Midbrain (tissue), 1 donor: ENCODE measurements around the gene FAF1.
"Not testable (repeated sequence)": the region's sequence is repeated elsewhere in the genome, so short reads cannot be mapped to it uniquely, and the experiment has no call there.

Source experiments
- DNase-seq: peaks from one replicate; lab custom pipeline; 2025; lab: John Stamatoyannopoulos, UW

Gene FAF1

DNA sequence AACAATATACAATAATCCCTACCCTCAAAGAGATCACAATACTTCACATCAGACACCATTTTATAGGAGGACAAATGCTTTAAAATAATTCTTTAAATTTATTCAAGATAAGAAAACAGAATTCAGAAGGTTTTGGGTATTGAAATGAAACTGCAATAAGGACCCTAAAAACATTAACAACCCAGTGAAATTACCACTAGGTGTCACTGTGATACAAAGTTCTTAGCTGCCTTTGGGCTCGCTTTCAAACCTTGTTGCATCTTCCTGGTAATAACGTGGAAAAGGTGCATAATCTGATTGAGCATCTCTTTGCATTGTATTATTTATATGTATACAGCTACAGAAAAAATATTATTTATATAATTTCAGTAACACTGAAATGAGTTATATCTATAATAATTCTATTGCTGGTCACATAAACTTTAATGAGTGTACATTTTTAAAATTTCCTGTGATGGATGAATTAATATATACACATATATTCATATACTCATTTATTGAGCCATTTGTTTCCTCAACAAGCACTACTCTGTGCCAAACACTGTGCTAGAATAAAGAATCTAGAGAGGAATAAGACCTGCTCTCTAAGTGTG is 185.2 kb downstream of the FAF1 start:
- peak; percentile 76 for DNase-seq

DNA sequence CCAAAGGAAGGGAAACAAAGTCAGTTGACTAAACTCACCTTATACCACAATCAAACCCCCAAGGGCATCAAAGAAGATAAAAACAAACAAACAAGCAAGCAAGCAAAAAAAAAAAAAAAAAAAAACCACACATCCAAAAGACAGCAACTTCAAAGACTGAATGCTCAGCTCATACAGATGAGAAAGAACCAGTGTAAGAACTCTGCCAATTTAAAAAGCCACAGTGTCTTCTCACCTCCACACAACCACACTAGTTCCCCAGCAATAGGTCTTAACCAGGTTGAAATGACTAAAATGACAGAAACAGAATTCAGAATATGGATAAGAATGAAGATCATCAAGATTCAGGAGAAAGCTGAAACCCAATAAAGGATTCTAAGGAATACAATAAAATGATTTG is 193.4 kb downstream of the FAF1 start:
- no peak for DNase-seq

DNA sequence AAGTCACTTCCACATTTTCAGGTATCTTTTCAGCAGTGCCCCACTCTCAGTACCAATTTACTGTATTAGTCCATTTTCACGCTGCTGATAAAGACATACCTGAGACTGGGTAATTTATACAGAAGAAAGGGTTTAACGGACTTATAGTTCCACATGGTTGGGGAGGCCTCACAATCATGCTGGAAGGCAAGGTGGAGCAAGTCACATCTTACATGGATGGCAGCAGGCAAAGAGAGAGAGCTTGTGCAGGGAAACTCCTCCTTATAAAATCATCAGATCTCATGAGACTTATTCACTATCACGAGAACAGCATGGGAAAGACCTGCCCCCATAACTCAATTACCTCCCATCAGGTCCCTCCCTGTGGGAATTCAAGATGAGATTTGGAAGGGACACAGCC is 203.5 kb downstream of the FAF1 start:
- DNase-seq, result not testable (repeated sequence)

DNA sequence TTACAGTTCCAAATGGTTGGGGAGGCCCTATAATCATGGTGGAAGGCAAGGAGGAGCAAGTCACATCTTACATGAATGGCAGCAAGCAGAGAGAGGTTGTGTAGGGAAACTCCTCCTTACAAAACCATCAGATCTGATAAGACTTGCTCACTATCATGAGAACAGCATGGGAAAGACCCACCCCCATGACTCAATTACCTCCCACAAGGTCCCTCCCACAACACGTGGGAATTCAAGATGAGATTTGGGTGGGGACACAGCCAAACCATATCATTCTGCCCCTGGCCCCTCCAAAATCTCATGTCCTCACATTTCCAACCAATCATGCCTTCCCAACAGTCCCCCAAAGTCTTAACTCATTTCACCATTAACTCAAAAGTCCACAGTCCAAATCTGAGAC is 205.3 kb downstream of the FAF1 start:
- DNase-seq, result not testable (repeated sequence)

DNA sequence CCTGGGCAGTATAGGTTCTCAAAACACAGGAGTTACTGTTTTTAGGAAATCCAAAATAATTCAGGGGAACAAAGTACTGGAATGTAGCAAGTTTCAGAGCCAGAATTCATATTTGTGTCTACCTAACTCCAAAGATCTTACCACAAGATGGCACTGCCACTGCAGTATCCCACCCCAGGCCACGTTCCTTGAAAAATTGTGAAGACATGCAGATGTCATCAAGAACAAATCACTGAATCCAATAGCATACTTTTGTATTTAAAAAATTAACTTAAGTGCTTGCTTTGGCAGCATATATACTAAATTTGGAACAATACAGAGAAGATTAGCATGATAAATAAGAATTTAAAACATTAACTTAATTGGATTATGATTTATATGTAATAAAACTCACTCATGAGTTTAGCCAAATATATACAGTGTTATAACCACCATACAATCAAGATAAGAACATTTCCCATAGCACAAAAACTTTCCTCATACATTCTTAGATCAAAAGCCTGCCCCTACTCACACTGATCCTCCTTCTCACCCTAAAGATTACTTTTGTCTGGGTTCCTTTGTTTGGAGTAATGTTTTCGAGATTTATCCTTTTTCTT is 209.9 kb downstream of the FAF1 start:
- peak; percentile 30 for DNase-seq

DNA sequence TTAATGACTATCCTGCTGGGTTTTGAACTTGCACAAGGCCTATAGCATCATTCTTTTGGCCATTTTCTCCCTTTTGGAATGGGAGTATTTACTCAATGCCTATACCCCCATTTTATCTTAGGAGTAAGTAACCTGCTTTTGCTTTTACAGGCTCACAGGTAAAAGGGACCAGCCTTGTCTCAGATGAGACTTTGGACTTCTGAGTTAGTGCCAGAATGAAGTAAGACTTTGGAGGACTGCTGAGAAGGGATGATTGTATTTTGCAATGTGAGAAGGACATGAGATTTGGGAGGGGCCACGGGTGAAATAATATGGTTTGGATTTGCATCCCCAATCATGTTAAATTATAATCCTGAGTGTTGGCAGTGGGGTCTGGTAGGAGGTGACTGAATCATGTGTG is 212.7 kb downstream of the FAF1 start:
- no peak for DNase-seq

DNA sequence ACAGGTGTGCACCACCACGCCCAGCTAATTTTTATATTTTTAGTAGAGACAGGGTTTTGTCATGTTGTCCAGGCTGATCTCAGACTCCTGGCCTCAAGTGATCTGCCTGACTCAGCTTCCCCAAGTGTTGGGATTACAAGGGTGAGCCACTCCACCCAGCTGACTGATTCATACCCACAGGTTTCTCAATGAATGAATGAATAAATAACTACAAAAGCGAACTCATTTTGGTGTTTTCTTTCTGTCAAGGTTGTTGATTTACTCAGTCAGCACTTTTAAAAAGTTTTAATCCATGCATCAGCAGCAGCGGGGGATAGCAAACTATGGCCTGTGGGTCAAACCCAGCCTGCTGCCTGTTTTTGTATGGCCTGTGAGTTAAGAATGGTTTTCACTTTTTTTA is 217.5 kb downstream of the FAF1 start:
- DNase-seq, result no peak

DNA sequence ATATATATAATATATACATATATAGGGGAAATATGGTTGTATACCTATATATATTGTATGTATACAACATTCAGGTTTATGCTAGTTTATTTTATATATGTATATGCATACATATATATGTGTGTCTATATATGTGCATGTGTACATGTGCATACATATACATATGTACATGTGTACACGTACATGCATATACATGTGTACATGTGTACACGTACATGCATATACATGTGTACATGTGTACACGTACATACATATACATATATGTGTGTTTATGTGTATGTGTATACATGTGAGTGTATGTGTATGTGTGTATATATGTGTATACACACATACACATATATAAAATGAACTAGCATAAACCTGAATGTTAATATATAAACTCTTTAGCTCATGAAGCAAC is 220.9 kb downstream of the FAF1 start:
- no peak for DNase-seq

DNA sequence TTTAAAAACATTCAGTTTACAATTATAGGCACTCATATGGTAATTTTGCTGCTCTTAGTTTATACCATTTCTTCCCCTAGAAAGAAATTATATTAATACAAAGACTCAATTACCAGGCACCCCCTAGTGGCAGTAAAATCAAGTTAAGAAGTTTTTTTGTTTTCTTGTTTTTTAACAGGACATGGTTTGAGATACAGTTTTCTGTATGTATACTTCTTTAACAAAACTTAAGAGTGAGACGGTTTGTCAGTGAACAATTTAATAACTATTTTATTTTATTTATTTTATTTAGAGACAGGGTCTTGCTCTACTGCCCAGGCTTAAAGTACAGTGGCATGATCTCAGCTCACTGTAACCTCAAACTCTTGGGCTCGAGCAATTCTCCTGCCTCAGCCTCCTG is 224.6 kb downstream of the FAF1 start:
- DNase-seq, result peak; percentile 16

DNA sequence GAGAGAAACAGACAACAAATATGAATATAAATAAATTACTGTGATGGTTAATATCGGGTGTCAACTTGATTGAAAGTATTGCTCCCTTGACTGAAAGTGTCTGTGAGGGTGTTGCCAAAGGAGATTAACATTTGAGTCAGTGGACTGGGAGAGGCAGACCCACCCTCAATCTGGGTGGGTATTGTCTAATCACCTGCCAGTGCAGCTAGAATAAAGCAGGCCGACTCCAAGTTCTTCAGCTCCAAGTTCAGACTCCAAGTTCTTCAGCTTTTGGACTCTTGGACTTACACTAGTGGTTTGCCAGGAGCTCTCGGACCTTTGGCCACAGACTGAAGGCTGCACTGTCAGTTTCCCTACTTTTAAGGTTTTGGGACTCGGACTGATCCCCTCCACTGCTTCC is 232.5 kb downstream of the FAF1 start:
- not testable (repeated sequence) for DNase-seq

DNA sequence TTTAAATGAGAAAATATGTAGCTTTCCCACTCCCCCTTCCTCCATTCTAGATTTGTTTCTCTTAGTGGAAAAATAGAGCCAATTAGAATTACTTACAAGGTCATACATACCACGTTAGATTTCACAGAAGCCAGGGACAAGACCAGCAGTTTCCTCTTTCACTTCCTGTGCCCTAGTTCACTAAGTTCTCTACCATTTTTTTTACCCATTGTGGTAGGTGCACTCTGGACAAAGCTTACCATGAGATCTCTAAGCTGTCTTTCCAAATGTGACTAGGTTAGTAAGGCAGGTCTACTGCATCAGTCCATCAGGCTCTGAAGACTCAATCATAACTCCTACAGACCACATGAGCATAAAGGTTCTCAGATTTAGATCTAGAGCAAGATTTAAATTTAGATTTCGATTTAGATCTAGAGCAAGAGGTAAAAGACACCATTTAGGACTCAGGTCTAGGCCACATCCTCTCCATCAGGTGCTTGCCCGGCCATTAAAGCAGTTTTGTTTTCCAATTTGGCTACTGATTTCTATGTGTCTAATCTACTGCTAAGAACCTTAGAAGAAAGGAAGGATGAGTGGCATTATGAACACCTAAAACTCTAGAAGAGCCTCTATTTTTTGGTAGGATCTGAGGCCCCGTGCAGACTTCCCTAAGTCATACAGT is 235.3 kb downstream of the FAF1 start:
- DNase-seq, result no peak

DNA sequence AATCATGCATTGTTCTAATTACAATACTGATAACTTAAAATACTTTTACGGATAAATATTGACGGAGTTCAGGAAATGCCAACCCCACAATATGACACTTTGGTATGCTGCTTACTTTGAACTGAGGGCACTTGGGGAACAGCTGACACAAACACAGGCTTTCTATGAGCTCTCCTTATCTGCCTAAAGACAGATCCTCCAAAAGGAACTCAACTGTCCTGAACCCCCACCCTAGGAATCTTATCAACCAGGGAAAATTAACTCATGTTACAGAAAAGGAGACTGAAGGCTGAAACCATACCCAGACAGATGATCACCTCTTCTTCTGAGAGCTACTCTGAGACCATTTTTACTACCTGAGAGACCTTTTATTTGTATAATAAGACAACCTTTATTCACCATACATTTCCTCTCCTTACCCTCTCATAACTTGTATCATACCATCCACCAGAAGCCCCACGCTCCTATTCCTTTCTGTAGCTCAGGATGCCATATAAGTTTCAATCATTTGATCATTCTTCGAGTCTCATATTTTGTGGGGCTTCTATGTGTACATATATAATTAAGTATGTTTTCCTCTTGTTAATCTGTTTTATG is 239.5 kb downstream of the FAF1 start:
- DNase-seq, result no peak

DNA sequence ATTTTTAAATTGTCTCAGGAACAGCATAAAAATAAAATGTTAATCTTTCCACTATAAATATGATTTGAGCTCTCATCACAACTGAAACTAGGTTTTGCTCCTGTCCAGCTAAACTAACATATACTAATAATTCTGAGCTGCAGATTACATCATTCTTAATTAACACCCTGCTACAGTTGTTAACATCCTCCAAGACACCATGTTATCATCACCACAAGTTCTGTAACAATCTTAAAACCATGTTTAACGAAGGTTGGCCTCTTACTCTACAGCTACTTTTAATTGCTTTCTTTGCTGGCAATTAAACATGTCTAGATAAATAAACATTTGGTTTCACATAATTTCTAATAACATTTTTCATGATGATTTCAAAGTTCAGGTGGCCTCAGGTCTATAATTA is 240.9 kb downstream of the FAF1 start:
- no peak for DNase-seq

DNA sequence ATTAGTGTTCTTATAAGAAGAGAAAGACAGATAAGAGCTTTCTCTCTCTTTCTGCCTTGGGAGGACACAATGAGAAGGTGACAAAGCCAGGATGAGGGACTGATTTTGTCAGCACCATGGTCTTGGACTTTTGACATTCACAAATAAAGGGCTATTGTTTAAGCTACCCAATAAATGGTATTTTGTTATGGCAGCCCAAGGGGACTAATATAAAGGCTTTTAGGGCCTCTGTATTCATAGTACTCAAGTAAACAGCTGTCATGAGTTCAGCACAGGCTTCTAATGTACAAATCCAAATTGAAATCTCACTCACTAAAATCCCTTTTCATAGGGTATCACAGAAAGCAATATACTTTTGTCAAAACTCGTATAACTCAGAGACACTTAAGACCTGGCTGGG is 242.7 kb downstream of the FAF1 start:
- peak; percentile 26 for DNase-seq

DNA sequence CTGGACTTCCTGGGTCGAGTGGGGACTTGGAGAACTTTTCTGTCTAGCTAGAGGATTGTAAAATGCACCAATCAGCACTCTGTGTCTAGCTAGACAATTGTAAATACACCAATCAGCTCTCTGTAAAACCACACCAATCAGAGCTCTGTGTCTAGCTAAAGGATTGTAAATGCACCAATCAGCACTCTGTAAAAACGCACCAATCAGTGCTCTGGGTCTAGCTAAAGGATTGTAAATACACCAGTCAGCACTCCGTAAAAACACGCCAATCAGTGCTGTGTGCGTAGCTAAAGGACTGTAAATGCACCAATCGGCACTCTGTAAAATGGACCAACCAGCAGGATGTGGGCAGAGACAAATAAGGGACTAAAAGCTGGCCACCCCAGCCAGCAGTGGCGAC is 243.6 kb downstream of the FAF1 start:
- not testable (repeated sequence) for DNase-seq

DNA sequence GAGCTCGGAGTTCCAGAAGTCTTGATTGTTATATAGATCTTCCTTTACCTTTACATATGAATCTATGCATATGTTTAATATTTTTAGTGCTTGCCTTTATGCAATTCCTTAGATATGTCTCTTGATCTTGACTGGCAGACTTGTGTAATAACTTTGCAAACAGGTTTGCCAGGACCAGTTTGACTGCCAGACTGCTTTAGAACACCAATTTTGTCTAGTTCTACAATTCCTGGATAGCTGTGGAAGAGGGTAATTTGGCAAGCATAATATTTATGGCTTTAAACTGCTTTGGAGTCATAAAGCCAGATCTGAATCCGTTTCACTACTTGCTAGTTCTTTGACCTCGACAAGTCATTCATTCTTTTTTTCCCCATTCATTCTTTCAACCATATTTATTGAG is 250.0 kb downstream of the FAF1 start:
- no peak for DNase-seq

DNA sequence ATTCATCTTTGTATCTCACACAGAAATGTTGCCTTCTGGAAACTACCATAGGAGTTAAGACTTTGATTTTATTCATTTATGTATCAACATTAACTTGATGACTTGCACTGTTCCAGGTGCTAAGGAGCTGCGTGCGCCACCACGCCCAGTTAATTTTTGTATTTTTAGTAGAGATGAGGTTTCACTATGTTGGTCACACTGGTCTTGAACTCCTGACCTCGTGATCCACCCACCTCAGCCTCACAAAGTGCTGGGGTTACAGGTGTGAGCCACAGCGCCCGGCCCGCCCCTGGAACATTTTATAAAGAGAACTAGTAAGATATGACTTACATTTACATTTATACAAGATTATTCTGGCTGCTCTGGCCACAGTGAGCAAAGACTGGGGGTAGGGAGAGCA is 252.2 kb downstream of the FAF1 start:
- DNase-seq, result no peak

DNA sequence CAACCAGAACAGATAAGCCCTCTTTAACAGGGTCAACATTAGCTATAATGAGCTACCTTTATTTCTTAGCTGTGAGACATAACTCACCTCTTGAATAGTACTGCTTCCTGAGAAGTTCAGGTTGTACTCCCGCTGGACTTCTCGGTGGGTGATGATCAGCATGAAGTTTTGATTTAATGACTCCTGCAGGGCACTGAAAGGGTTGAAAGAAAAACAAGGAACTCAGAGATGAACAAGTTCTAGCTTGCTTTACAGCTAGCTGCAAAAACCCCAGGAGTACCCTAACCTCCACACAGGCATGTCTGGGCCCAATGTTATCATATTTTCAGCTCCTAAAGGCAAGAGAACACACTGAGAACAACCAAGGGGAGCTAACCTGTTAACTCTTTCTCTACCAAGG is 254.4 kb downstream of the FAF1 start:
- no peak for DNase-seq

DNA sequence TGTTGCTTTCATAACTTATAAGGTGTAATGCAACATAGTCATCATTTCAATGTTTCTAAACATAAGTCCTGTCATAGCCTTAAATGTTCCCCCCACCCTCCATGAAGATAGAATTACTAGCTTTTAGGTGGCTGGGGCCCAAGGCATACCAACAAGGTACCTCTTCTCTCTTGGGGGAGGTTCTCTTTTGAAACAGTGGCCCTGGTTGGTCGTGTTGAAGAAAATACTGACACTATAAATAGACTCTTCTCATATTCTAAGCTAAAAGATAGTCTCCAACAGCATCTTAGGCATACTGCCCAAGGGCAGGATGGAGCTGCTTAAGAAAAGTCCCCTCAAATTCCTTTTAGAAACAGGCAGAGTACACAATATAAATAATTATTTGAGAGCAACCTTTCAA is 255.0 kb downstream of the FAF1 start:
- DNase-seq, result no peak

DNA sequence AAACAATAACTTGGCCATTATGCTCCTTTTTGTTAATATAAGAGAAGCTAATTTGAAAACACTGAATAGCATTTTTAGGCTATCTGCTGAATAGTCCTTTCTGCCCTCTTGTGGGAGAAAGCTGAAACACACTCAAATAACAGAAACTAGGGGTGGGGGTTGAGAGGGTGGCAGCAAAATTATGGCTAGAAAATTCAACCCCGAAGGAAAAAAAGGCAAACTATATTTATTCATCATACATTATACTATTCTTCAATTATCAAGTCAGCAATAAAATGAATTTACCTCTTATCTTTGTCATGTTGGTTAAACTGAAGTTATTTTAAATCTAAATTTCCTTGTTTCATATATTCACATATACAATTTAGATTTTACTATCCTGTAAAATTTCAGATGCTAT is 255.9 kb downstream of the FAF1 start:
- peak; percentile 77 for DNase-seq

DNA sequence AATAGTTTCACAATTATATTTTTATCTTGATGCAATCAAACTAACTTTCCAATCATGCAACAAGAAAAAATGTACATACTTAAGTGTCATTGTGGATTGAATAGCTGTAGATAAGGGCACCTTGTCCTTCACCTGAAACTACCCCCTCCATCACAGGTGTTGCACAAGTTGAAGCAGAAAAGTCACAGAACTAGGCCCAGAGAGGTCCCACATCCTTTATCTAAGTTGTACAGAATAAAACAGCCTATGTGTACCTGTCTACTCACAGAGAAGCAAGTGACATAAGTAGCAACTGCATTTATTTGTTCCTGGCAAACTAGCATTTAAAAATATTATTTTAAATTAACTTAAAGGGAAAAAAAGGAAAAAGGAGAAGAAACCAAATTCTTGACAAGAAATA is 256.8 kb downstream of the FAF1 start:
- DNase-seq, result peak; percentile 20

DNA sequence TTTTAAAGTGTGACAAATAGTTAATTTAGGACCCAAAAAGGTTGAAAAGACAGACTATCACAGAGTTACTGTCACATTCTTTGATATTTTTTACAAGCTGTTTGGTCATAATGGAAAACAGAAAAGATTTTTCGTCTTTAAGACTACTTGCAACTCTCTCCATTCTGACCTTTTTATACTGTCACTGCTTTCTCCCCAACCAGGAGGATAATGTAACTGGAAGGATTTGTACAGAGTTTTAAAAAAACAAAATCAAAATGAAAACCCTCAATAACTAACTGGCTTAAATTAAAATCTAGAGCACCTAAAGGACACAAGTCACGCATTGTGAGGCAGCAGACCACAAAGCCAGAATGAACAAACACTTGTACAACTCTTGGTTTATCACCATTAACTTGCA is 257.7 kb downstream of the FAF1 start:
- DNase-seq, result no peak

DNA sequence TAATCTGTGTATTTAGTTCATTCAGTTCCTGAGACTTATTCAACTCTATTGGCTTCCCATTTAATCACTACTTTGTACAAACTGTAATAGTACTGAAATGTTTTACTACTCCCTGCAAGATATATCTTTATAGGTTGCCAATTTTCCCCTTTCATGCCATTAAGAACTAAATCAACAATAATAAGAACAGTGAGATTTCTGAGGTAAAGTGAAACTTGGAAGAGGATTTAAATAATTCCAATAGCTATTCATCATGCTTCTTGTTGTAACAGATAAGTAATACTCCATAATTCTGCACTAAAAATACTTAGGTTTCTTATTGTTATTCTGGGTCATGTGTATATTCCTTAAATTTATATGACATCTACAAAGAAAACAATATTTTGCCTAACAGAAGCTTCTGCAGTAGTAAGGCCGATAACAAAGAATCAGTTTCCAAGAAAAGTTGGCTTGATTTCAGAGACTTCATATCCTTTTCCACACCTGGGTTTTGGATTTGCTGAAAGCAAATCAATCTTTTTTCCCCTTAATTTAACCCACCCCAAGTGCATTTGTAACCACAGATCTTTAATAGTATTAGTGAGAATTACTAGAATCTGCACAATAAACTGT is 258.3 kb downstream of the FAF1 start:
- DNase-seq, result peak; percentile 19
